ENCODE measurements around the gene IL1A.

The IL1A gene

GRCh38 chr2:112724591-112725525 is 59.4 kb downstream of the IL1A start:
- peak; percentile 74 for DNase-seq

DNA sequence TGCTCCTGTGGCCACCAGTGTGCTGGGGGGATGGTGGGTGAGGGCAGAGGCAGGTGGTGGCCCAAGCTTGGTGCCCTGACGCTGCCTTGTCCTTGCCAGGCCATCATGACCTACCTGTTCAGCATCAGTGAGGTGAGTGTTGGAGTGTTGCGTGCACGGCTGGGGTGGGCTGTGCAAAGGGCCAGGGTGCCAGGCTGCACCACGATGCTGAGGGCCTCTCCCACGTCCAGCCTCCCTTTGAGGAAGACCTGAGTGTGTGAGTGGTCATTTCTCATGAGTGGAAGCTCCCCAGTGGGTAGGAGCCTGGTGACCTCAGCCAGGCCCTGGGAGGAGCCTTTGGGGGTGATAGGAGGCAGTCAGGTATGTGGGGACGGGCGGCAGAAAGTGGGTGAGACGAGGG is 60.3 kb downstream of the IL1A start:
- DNase-seq = no peak
